PC-3 (cell line): Measurements from ENCODE around the gene C10orf120. TPM values are rescaled to one million over a fixed set of nuclear protein-coding genes. Genes with fewer than 3 reads are reported as not detected.

ENCODE experiments used
- ATAC-seq: fragments of 200-7000 bp; cut with Tn5 transposase; 2 replicates; pipeline ENCODE4 v1.9.1; 2020; ENCODE audit warnings: mild to moderate bottlenecking, moderate library complexity
- BruUV-seq: library from RNA; stranded (reverse); fragments of 400-500 nt; replicated peaks from 2 replicates; lab custom pipeline; 2021; lab: Mats Ljungman, UMichigan
- CTCF ChIA-PET: fragments of 300-600 bp; sonication (Branson Sonifier 250); formaldehyde crosslinking; loops from one replicate; lab custom pipeline; 2022; ENCODE audit warnings: antibody characterized with exemption; lab: Charles Lee
- POLR2A ChIA-PET: fragments of 300-600 bp; sonication (Branson Sonifier 250); formaldehyde crosslinking; loops from one replicate; lab custom pipeline; 2022; ENCODE audit warnings: antibody characterized with exemption; ENCODE audit not compliant: unreplicated experiment; lab: Charles Lee
- DNase-seq: peaks from one replicate; pipeline ENCODE4 v3.0.0-alpha.2; 2015
- H2AFZ ChIP-seq: fragments of 300-600 bp; sonication (generic); 2 replicates; pipeline ENCODE4 v1.6.0; 2016; ENCODE audit warnings: antibody characterized with exemption, low read length
- H3F3A ChIP-seq: fragments of 300-600 bp; sonication (generic); one replicate; pipeline ENCODE4 v1.6.0; 2017; ENCODE audit warnings: antibody characterized with exemption, low read length, control low read depth, mild to moderate bottlenecking; ENCODE audit not compliant: unreplicated experiment
- H3K27ac ChIP-seq: fragments of 300-600 bp; sonication (generic); 2 replicates; pipeline ENCODE4 v1.5.1; 2016; ENCODE audit warnings: mild to moderate bottlenecking, low read length
- H3K27me3 ChIP-seq: fragments of 300-600 bp; sonication (generic); 2 replicates; pipeline ENCODE4 v1.6.1; 2016; ENCODE audit warnings: low read length, mixed read lengths
- H3K36me3 ChIP-seq: fragments of 300-600 bp; sonication (generic); 2 replicates; pipeline ENCODE4 v1.6.1; 2016; ENCODE audit warnings: low read depth, mixed run types, low read length, mixed read lengths
- H3K4me1 ChIP-seq: fragments of 300-600 bp; sonication (generic); 2 replicates; pipeline ENCODE4 v1.5.1; 2016; ENCODE audit warnings: low read length; ENCODE audit not compliant: insufficient read depth
- H3K4me2 ChIP-seq: fragments of 300-600 bp; sonication (generic); 2 replicates; pipeline ENCODE4 v1.6.0; 2016; ENCODE audit warnings: low read length
- H3K4me3 ChIP-seq: fragments of 300-600 bp; sonication (generic); 2 replicates; pipeline ENCODE4 v1.5.1; 2016; ENCODE audit warnings: mild to moderate bottlenecking, low read length, mixed read lengths
- H3K79me2 ChIP-seq: fragments of 300-600 bp; sonication (generic); 2 replicates; pipeline ENCODE4 v1.6.1; 2017; ENCODE audit warnings: low read length, mixed read lengths
- H3K9ac ChIP-seq: fragments of 300-600 bp; sonication (generic); 2 replicates; pipeline ENCODE4 v1.6.0; 2016; ENCODE audit warnings: mild to moderate bottlenecking, low read length
- H3K9me2 ChIP-seq: fragments of 300-600 bp; sonication (generic); replicated peaks from 2 replicates; pipeline ENCODE4 v1.6.1; 2016; ENCODE audit warnings: mixed run types, low read length, mixed read lengths
- H3K9me3 ChIP-seq: fragments of 300-600 bp; sonication (generic); 2 replicates; pipeline ENCODE4 v1.6.1; 2016; ENCODE audit warnings: low read length, mixed read lengths
- H4K20me1 ChIP-seq: fragments of 300-600 bp; sonication (generic); 2 replicates; pipeline ENCODE4 v1.6.1; 2016; ENCODE audit warnings: low read length, mixed read lengths
- CTCF ChIP-seq: fragments of 300-600 bp; sonication (generic); conservative IDR thresholded peaks from 2 replicates; pipeline ENCODE4 v1.5.1; 2017; ENCODE audit warnings: antibody characterized with exemption, low read depth, mild to moderate bottlenecking, low read length
- EZH2 ChIP-seq: fragments of 300-600 bp; sonication (generic); IDR thresholded peaks from one replicate; pipeline ENCODE4 v1.6.1; 2017; ENCODE audit warnings: antibody characterized with exemption, mild to moderate bottlenecking, low read length; ENCODE audit not compliant: unreplicated experiment
- EZH2phosphoT487 ChIP-seq: fragments of 300-600 bp; sonication (generic); IDR thresholded peaks from 2 replicates; pipeline ENCODE4 v1.6.1; 2018; ENCODE audit warnings: mild to moderate bottlenecking, antibody characterized with exemption, low read length, borderline replicate concordance
- intact Hi-C: fragments of 100-400 bp; cut with micrococcal nuclease; formaldehyde crosslinking; loops from 2 replicates; pipeline ENCODE4 v1.9.0; 2023
- total RNA-seq: library from RNA; depleted of rRNA; stranded (reverse); fragments of >200 nt; gene quantifications from 2 replicates; pipeline ENCODE4 v1.2.3, GENCODE V29; 2014

Gene C10orf120
- total RNA-seq, 1 experiment from 2014 or later: not detected

GRCh38 chr10:122678266-122678665 is 21.4 kb downstream of the C10orf120 start:
- H3K27ac ChIP-seq: no peak overlapping the region
- TF ChIP-seq CTCF: no peak
- TF ChIP-seq EZH2: no peak
- TF ChIP-seq EZH2phosphoT487: no peak
- intact Hi-C loops: no loop called here
- no peaks in the 10 kb centered on the region for H3K36me3 ChIP-seq
- ChIA-PET POLR2A (no interaction called here), CTCF (no interaction called here)
- no TSS peak for BruUV-seq
- H3K9me2 ChIP-seq: no peaks in the 10 kb centered on the region
- no peaks in the 10 kb centered on the region for H3F3A ChIP-seq
- no peak overlapping the region for H3K9ac ChIP-seq
- no peak overlapping the region for H2AFZ ChIP-seq
- no peaks in the 10 kb centered on the region for H3K4me1 ChIP-seq
- no peaks in the 10 kb centered on the region for H4K20me1 ChIP-seq
- no peaks in the 10 kb centered on the region for H3K79me2 ChIP-seq
- peaks cover 24% of the 10 kb centered on the region; the same call in 1 of the 2 replicates for H3K27me3 ChIP-seq
- no peak overlapping the region for H3K4me2 ChIP-seq
- no peak overlapping the region for H3K4me3 ChIP-seq
- no peak for DNase-seq
- H3K9me3 ChIP-seq: no peaks in the 10 kb centered on the region
- no peak for ATAC-seq

- TF ChIP-seq EZH2phosphoT487 (no peak), EZH2 (no peak), CTCF (no peak)
- no TSS peak for BruUV-seq
- H3K9ac ChIP-seq: no peak overlapping the region
- no peaks in the 10 kb centered on the region for H3K79me2 ChIP-seq
- no peak overlapping the region for H2AFZ ChIP-seq
- DNase-seq (no peak), ATAC-seq (no peak)
- no peaks in the 10 kb centered on the region for H3K4me1 ChIP-seq
- H3K9me2 ChIP-seq: no peaks in the 10 kb centered on the region
- intact Hi-C loops: no loop called here
- no peak overlapping the region for H3K27ac ChIP-seq
- no peak overlapping the region for H3K4me3 ChIP-seq
- H3K36me3 ChIP-seq: no peaks in the 10 kb centered on the region
- H3K27me3 ChIP-seq: peaks cover 24% of the 10 kb centered on the region; the same call in 1 of the 2 replicates
- no peak overlapping the region for H3K4me2 ChIP-seq
- no peaks in the 10 kb centered on the region for H4K20me1 ChIP-seq
- no peaks in the 10 kb centered on the region for H3K9me3 ChIP-seq
- no peaks in the 10 kb centered on the region for H3F3A ChIP-seq
- ChIA-PET POLR2A (no interaction called here), CTCF (no interaction called here)
These were observed 24.4 kb downstream of the C10orf120 start for GRCh38 chr10:122675278-122675677.

GRCh38 chr10:122674781-122675180 is 24.9 kb downstream of the C10orf120 start:
- H2AFZ ChIP-seq: no peak overlapping the region
- no peaks in the 10 kb centered on the region for H3K79me2 ChIP-seq
- no peak for DNase-seq
- no peak overlapping the region for H3K4me2 ChIP-seq
- no peaks in the 10 kb centered on the region for H4K20me1 ChIP-seq
- no peaks in the 10 kb centered on the region for H3K9me3 ChIP-seq
- no peak overlapping the region for H3K9ac ChIP-seq
- no TSS peak for BruUV-seq
- POLR2A ChIA-PET: no interaction called here
- TF ChIP-seq EZH2 (no peak), EZH2phosphoT487 (no peak), CTCF (no peak)
- H3F3A ChIP-seq: no peaks in the 10 kb centered on the region
- peaks cover 24% of the 10 kb centered on the region; the same call in 1 of the 2 replicates for H3K27me3 ChIP-seq
- no peak overlapping the region for H3K4me3 ChIP-seq
- intact Hi-C loops: no loop called here
- H3K36me3 ChIP-seq: no peaks in the 10 kb centered on the region
- H3K9me2 ChIP-seq: no peaks in the 10 kb centered on the region
- no peaks in the 10 kb centered on the region for H3K4me1 ChIP-seq
- no peak for ATAC-seq
- CTCF ChIA-PET: no interaction called here
- no peak overlapping the region for H3K27ac ChIP-seq
